Activated naive CD4-positive, alpha-beta T cell treated with anti-CD3 and anti-CD28 coated beads, Interleukin-2, amount 50 U/mL, for 24 hours (primary cell): ENCODE data around the gene ESR2.
A peak's percentile ranks its signal among the peaks of the same experiment; 100 is the strongest.
"Not testable (repeated sequence)": the region's sequence is repeated elsewhere in the genome, so short reads cannot be mapped to it uniquely, and the experiment has no call there.

Experiments used
- H3K27ac Mint-ChIP-seq: one replicate; pipeline ENCODE4 v1.8.0; 2021; ENCODE audit warnings: mild to moderate bottlenecking, mixed read lengths
- H3K27me3 Mint-ChIP-seq: one replicate; pipeline ENCODE4 v1.8.0; 2021; ENCODE audit warnings: mixed read lengths
- H3K36me3 Mint-ChIP-seq: one replicate; pipeline ENCODE4 v1.8.0; 2021; ENCODE audit warnings: mixed read lengths
- H3K4me1 Mint-ChIP-seq: one replicate; pipeline ENCODE4 v1.8.0; 2021; ENCODE audit warnings: mixed read lengths
- H3K4me3 Mint-ChIP-seq: one replicate; pipeline ENCODE4 v1.8.0; 2021; ENCODE audit warnings: mild to moderate bottlenecking, mixed read lengths
- H3K9me3 Mint-ChIP-seq: one replicate; pipeline ENCODE4 v1.8.0; 2021; ENCODE audit warnings: mixed read lengths

The ESR2 gene

GRCh38 chr14:64217834-64218233 lies 76.3 kb downstream of the ESR2 start:
- Mint-ChIP-seq H3K27me3 (no peaks in the 10 kb centered on the region), H3K27ac (no peak overlapping the region), H3K36me3 (peaks cover 10% of the 10 kb centered on the region), H3K4me3 (no peak overlapping the region), H3K9me3 (no peaks in the 10 kb centered on the region), H3K4me1 (no peaks in the 10 kb centered on the region)

GRCh38 chr14:64217308-64217707 lies 76.9 kb downstream of the ESR2 start:
- Mint-ChIP-seq H3K4me1 (no peaks in the 10 kb centered on the region), H3K27ac (no peak overlapping the region), H3K36me3 (peaks cover 10% of the 10 kb centered on the region), H3K27me3 (no peaks in the 10 kb centered on the region), H3K4me3 (no peak overlapping the region), H3K9me3 (no peaks in the 10 kb centered on the region)

- H3K36me3 Mint-ChIP-seq, result peaks cover 10% of the 10 kb centered on the region
- no peak overlapping the region for H3K4me3 Mint-ChIP-seq
- H3K4me1 Mint-ChIP-seq, result no peaks in the 10 kb centered on the region
- H3K27ac Mint-ChIP-seq, result no peak overlapping the region
- no peaks in the 10 kb centered on the region for H3K27me3 Mint-ChIP-seq
- H3K9me3 Mint-ChIP-seq, result no peaks in the 10 kb centered on the region
Observed at GRCh38 chr14:64215978-64216377, 78.2 kb downstream of the ESR2 start.

GRCh38 chr14:64215274-64215673 lies 78.9 kb downstream of the ESR2 start:
- Mint-ChIP-seq H3K4me1 (no peaks in the 10 kb centered on the region), H3K36me3 (peaks cover 10% of the 10 kb centered on the region), H3K27ac (no peak overlapping the region), H3K27me3 (no peaks in the 10 kb centered on the region), H3K4me3 (no peak overlapping the region), H3K9me3 (no peaks in the 10 kb centered on the region)

- Mint-ChIP-seq H3K36me3 (peaks cover 7% of the 10 kb centered on the region), H3K27ac (no peak overlapping the region), H3K9me3 (no peaks in the 10 kb centered on the region), H3K27me3 (no peaks in the 10 kb centered on the region), H3K4me1 (no peaks in the 10 kb centered on the region), H3K4me3 (no peak overlapping the region)
Observed at GRCh38 chr14:64213853-64214570, 80.2 kb downstream of the ESR2 start.

GRCh38 chr14:64213086-64213485 lies 81.1 kb downstream of the ESR2 start:
- H3K4me3 Mint-ChIP-seq, result no peak overlapping the region

GRCh38 chr14:64212666-64213065 lies 81.5 kb downstream of the ESR2 start:
- H3K4me1 Mint-ChIP-seq, result no peaks in the 10 kb centered on the region
- H3K27me3 Mint-ChIP-seq, result no peaks in the 10 kb centered on the region
- no peak overlapping the region for H3K4me3 Mint-ChIP-seq
- H3K36me3 Mint-ChIP-seq, result peaks cover 5% of the 10 kb centered on the region
- no peaks in the 10 kb centered on the region for H3K9me3 Mint-ChIP-seq
- H3K27ac Mint-ChIP-seq, result no peak overlapping the region

More at GRCh38 chr14:64213086-64213485, 81.1 kb downstream of the ESR2 start:
- Mint-ChIP-seq H3K27ac (no peak overlapping the region), H3K9me3 (no peaks in the 10 kb centered on the region), H3K36me3 (peaks cover 5% of the 10 kb centered on the region), H3K27me3 (no peaks in the 10 kb centered on the region), H3K4me1 (no peaks in the 10 kb centered on the region)

GRCh38 chr14:64210912-64211311 lies 83.3 kb downstream of the ESR2 start:
- H3K9me3 Mint-ChIP-seq, H3K36me3 Mint-ChIP-seq, H3K4me1 Mint-ChIP-seq, H3K4me3 Mint-ChIP-seq, H3K27me3 Mint-ChIP-seq: not testable (repeated sequence)
- H3K27ac Mint-ChIP-seq, result peak overlapping the region; percentile 9

- no peak overlapping the region for H3K4me3 Mint-ChIP-seq
- peaks cover under 1% of the 10 kb centered on the region for H3K36me3 Mint-ChIP-seq
- no peak overlapping the region for H3K27ac Mint-ChIP-seq
- H3K9me3 Mint-ChIP-seq, result no peaks in the 10 kb centered on the region
- no peaks in the 10 kb centered on the region for H3K4me1 Mint-ChIP-seq
- H3K27me3 Mint-ChIP-seq, result no peaks in the 10 kb centered on the region
Observed at GRCh38 chr14:64210216-64210615, 84.0 kb downstream of the ESR2 start.

GRCh38 chr14:64209444-64210131 lies 84.6 kb downstream of the ESR2 start:
- Mint-ChIP-seq H3K4me3 (no peak overlapping the region), H3K36me3 (no peaks in the 10 kb centered on the region), H3K27me3 (no peaks in the 10 kb centered on the region), H3K9me3 (no peaks in the 10 kb centered on the region), H3K4me1 (no peaks in the 10 kb centered on the region), H3K27ac (no peak overlapping the region)

- Mint-ChIP-seq H3K27me3 (no peaks in the 10 kb centered on the region), H3K4me1 (no peaks in the 10 kb centered on the region), H3K36me3 (no peaks in the 10 kb centered on the region), H3K9me3 (no peaks in the 10 kb centered on the region), H3K27ac (no peak overlapping the region), H3K4me3 (no peak overlapping the region)
Observed at GRCh38 chr14:64208981-64209380, 85.2 kb downstream of the ESR2 start.

- Mint-ChIP-seq H3K4me1 (no peaks in the 10 kb centered on the region), H3K27ac (no peak overlapping the region), H3K4me3 (no peak overlapping the region), H3K36me3 (no peaks in the 10 kb centered on the region), H3K9me3 (no peaks in the 10 kb centered on the region), H3K27me3 (no peaks in the 10 kb centered on the region)
Observed at GRCh38 chr14:64208261-64208660, 85.9 kb downstream of the ESR2 start.

- Mint-ChIP-seq H3K9me3 (no peaks in the 10 kb centered on the region), H3K4me3 (no peak overlapping the region), H3K36me3 (peaks cover 3% of the 10 kb centered on the region), H3K27ac (no peak overlapping the region), H3K27me3 (no peaks in the 10 kb centered on the region), H3K4me1 (no peaks in the 10 kb centered on the region)
Observed at GRCh38 chr14:64203366-64204006, 90.7 kb downstream of the ESR2 start.

GRCh38 chr14:64202716-64203115 lies 91.5 kb downstream of the ESR2 start:
- H3K36me3 Mint-ChIP-seq, result peaks cover 3% of the 10 kb centered on the region
- H3K4me1 Mint-ChIP-seq, result peaks cover 1% of the 10 kb centered on the region
- no peaks in the 10 kb centered on the region for H3K27me3 Mint-ChIP-seq
- H3K4me3 Mint-ChIP-seq, result no peak overlapping the region
- H3K9me3 Mint-ChIP-seq, result no peaks in the 10 kb centered on the region
- no peak overlapping the region for H3K27ac Mint-ChIP-seq

- H3K27me3 Mint-ChIP-seq, result no peaks in the 10 kb centered on the region
- no peak overlapping the region for H3K4me3 Mint-ChIP-seq
- no peak overlapping the region for H3K27ac Mint-ChIP-seq
- H3K4me1 Mint-ChIP-seq, result peaks cover 8% of the 10 kb centered on the region
- H3K9me3 Mint-ChIP-seq, result no peaks in the 10 kb centered on the region
- peaks cover 3% of the 10 kb centered on the region for H3K36me3 Mint-ChIP-seq
Observed at GRCh38 chr14:64201921-64202545, 92.1 kb downstream of the ESR2 start.

GRCh38 chr14:64201296-64201695 lies 92.9 kb downstream of the ESR2 start:
- H3K27ac Mint-ChIP-seq, result no peak overlapping the region
- H3K27me3 Mint-ChIP-seq, result no peaks in the 10 kb centered on the region
- H3K4me1 Mint-ChIP-seq, result peaks cover 14% of the 10 kb centered on the region

More at GRCh38 chr14:64201296-64201695, 92.9 kb downstream of the ESR2 start:
- Mint-ChIP-seq H3K36me3 (peaks cover 3% of the 10 kb centered on the region), H3K9me3 (no peaks in the 10 kb centered on the region), H3K4me3 (no peak overlapping the region)
